Measurements from ENCODE around the gene OMG.

OMG gene

GRCh38 chr17:31261601-31262000 lies 35.4 kb downstream of the OMG start:
- no peak for DNase-seq

- no peak for DNase-seq
Measured at GRCh38 chr17:31260151-31260550, 36.9 kb downstream of the OMG start.

GRCh38 chr17:31256936-31257335 lies 40.1 kb downstream of the OMG start:
- DNase-seq = no peak

GRCh38 chr17:31254654-31255053 lies 42.4 kb downstream of the OMG start:
- DNase-seq = no peak

DNA sequence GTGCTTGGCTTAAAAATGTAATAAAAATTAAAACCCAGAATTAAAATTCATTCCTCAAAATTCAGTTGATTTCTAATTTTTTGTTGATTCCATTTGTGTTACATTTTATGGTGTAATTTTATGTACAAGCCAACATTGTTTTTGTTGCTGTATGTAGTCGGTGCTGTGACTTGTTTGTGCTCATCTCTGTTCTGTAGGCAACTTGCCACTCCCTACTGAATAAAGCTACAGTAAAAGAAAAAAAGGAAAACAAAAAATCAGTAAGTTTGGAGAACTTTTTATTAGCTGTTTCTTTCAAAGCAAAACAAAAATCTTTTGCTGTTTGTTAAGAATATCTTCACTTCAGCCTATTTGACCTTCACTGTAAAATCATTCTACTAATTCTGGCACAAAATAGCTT lies 44.3 kb downstream of the OMG start:
- DNase-seq = no peak

DNA sequence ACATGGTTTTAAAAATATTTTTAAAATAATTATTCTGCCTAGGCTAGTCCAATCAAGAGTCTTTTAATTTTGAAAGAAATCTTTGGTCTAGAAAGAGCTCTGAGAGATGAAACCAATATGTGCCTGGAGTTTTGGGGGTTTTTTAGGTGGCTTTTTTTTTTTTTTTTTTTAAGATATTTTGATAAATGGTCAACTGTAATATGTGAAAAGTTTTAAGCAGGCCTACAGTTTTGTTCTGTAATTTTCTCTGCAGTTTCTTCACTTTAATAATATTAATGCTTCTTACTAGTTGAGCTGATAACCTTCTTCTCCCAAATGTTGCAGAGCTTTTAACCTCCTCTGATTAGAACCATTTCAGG lies 45.1 kb downstream of the OMG start:
- DNase-seq = no peak

- DNase-seq = no peak
Measured at GRCh38 chr17:31251105-31251969, 45.7 kb downstream of the OMG start.

DNA sequence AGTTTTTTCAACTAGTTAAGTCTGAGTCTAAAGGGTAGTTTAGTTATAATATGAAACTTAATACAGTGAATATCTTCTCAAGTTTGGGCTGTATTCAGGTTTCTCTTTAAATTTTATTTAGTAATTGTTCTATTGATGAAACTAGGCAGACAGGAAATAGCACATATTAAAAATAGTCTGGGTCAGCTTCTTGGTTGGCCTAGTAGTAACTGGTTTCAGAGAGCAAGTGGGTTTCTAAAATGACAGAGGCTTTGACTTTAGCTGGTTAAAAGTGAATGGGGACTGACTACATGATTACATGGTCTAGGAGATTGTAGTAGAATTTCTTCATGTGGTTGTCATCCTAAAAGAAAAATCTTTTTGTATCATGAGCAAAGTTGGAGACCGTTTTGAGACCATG lies 46.8 kb downstream of the OMG start:
- no peak for DNase-seq

DNA sequence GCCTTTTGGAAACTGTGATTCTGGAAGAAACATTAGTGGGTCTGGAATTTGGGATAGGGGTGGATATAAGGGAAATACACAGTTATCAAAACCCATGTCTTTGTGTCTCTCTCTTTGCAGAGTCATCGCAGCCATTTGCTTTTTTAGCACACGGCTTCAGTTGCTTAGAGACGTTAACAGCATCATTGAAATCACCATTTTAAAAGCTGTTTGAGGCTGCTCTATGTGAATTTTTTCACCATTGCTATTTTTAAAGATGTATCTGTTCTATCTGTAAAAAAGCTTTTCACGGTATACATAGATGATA lies 47.3 kb downstream of the OMG start:
- DNase-seq = no peak

DNA sequence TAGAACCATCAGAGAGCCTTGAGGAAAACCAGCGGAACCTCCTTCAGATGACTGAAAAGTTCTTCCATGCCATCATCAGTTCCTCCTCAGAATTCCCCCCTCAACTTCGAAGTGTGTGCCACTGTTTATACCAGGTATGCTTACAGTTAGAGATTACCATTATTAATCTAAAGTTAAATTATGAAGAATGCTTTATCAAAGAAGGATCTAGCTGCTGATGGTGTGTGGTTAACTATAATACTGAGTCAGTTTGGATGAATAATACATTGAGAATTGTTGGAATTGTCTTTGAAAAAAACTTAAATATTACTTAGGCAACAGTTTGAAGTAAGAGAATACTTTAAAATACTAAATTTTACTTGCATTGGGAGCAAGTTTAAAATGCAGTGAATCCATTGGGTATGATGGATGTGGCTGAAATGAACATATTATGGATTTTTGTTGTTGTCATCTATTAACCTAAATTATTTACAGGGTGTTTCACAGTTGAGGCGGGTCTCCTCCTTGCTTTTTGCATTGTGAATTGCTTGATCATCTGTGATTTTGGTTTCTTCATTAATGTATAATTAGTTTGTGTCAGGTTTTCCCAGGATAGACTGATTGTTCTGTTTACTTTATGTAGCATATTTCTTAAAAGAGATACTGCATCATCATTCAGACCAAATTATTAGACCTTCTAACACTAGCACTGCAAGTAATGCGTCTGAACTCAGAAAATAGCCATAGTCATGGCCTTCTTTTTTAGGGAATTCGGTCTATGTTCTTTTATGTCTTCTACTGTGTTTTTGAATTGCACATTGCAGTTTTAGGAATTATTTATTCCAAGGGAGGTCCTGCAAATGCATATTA lies 47.8 kb downstream of the OMG start:
- no peak for DNase-seq
